Kidney epithelial cell (primary cell): Measurements from ENCODE around the gene MANEA. TPM values are rescaled to one million over a fixed set of nuclear protein-coding genes. Genes with fewer than 3 reads are reported as not detected.

Source experiments
- DNase-seq: peaks from one replicate; pipeline ENCODE4 v3.0.0-alpha.2; 2010; ENCODE audit warnings: low read depth
- H3K27me3 ChIP-seq: 2 replicates; pipeline ENCODE4 v1.6.0; 2011; ENCODE audit warnings: low read length; ENCODE audit not compliant: control insufficient read depth, insufficient read depth
- H3K36me3 ChIP-seq: 2 replicates; pipeline ENCODE4 v1.5.1; 2011; ENCODE audit warnings: low read length; ENCODE audit not compliant: control insufficient read depth, insufficient read depth
- H3K4me3 ChIP-seq: 2 replicates; pipeline ENCODE4 v1.5.1; 2011; ENCODE audit warnings: low read depth, mild to moderate bottlenecking, control low read depth, low read length
- total RNA-seq: library from RNA; depleted of rRNA; stranded (reverse); fragments of >200 nt; gene quantifications from 2 replicates; pipeline ENCODE4 v1.2.3, GENCODE V29; 2015
- TF ChIP-seq, protein P1 (sequence below): IDR thresholded peaks from 2 replicates; pipeline ENCODE4 v1.5.1; 2011; ENCODE audit warnings: mild to moderate bottlenecking, moderate library complexity, low read length, control low read depth, inconsistent platforms; ENCODE audit not compliant: insufficient read depth, poor library complexity, severe bottlenecking

Gene MANEA
- total RNA-seq, 1 donor from 2014 or later, result 9.0 TPM

DNA sequence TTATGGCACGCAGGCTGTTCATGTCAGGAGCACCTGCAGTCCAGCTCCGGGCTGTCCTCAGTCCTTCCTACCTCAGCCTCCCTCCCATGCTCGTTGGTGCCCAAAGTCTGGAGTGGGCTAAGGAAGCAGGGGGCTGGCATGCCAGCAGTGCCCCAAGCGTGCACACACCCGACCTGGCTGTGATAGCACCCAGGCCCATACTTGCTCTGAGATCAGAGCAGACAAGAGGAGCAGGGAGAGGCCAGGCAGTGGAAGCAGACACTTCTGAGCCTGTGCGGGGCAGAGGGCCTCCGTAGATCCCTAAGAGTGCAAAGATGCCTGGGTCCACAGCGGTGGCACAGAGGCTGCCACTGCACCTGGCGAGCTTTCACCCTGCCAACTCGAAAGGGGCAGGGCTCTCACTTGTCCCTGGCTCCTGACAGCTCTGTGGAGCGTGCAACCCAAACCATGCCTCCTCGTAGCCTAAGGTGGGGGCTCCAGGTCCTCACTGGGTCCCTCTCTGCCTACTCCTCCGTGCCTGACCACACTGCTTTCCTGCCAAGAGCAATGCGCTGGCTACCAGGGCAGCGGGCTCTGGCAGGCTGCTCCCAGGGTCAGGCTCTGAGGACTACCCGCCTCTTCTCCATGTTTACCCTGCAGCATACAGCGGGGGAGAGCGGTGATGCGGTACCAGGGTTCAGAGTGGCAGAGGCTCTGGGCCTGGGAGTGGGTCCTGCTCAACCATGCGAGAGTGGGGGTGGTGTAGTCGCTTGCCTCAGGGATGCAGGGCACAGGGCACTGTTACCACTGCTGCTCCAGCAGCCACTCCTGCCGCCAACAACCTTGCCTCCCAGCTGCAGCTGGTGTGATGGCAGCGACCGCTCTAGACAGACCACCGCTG is 59.5 kb downstream of the MANEA start:
- Histone ChIP-seq H3K36me3 (no peaks in the 10 kb centered on the region), H3K27me3 (no peaks in the 10 kb centered on the region), H3K4me3 (no peak overlapping the region)
- TF ChIP-seq, protein P1, sequence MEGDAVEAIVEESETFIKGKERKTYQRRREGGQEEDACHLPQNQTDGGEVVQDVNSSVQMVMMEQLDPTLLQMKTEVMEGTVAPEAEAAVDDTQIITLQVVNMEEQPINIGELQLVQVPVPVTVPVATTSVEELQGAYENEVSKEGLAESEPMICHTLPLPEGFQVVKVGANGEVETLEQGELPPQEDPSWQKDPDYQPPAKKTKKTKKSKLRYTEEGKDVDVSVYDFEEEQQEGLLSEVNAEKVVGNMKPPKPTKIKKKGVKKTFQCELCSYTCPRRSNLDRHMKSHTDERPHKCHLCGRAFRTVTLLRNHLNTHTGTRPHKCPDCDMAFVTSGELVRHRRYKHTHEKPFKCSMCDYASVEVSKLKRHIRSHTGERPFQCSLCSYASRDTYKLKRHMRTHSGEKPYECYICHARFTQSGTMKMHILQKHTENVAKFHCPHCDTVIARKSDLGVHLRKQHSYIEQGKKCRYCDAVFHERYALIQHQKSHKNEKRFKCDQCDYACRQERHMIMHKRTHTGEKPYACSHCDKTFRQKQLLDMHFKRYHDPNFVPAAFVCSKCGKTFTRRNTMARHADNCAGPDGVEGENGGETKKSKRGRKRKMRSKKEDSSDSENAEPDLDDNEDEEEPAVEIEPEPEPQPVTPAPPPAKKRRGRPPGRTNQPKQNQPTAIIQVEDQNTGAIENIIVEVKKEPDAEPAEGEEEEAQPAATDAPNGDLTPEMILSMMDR, result no peak
- DNase-seq, result no peak

DNA sequence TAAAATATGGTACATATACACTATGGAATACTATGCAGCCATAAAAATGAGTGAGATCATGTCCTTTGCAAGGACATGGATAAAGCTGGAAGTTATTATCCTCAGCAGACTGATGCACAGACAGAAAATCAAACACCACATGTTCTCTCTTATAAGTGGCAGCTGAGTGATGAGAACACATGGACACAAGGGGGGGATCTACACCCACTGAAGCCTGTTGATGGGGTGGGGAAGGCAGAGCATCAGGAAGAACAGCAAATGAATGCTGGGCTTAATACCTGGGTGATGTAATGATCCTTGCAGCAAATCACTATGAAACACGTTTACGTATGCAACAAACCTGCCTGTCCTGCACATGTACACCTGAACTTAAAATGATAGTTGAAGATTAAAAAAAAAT is 71.3 kb downstream of the MANEA start:
- no peaks in the 10 kb centered on the region for H3K36me3 ChIP-seq

DNA sequence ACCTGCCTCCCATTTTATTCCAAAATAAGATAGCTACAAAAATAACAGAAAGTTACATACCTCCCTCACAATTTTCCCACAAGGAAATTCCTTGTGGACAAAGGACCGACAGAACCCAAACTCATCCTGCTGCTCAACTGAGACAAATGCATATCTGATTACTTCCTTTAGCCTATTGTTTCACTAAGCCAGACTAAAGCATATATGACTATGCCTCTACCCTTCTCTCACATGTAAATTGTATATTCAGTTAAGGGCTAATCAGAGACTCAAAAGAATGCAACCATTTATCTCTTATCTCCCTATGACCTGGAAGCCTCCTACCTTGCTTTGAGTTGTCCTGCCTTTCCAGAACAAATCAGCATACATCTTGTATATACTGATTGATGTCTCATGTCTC is 72.1 kb downstream of the MANEA start:
- DNase-seq, result no peak
- Histone ChIP-seq H3K27me3 (no peaks in the 10 kb centered on the region), H3K4me3 (no peak overlapping the region), H3K36me3 (no peaks in the 10 kb centered on the region)
- TF ChIP-seq, protein P1, result no peak

More for the DNA sequence above, 71.3 kb downstream of the MANEA start:
- no peak for DNase-seq
- Histone ChIP-seq H3K27me3 (no peaks in the 10 kb centered on the region), H3K4me3 (no peak overlapping the region)
- TF ChIP-seq, protein P1, result no peak

DNA sequence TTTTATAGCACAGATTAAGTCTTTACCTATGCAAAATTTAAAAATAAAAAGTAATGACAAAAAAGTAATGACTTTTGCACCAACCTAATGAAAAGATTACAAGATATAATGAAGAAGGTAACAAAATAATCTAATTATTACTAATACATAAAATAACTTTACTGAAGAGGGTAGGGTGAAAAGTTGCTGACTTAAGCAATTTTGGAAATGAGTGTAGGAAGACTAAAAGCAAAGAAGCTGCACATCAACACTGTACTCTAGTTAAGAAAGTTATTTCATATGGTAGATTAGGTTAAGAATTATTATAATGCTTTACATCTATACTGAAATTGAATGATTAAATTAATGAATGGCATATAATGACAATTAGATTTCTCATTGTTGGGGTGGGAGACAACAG is 76.8 kb downstream of the MANEA start:
- no peak overlapping the region for H3K4me3 ChIP-seq
- TF ChIP-seq, protein P1, result no peak

DNA sequence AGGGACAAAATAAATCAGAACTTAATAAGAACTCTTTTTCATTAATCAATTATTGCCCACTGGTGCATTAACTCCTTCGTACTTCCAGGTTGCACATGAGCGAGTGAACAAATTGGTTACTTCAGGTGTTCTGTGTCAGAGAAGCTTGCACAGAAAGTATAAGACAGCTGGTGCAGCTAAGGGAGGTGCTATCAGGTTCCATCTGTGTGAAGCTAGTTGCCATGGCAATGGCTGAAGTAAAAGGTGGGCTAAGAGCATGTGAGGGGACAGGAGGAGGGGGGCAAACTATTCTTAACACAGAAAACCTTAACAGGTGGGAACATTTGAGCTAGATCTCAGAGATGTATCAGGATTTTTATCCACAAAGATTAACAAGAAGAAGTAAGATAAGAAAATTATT is 81.6 kb downstream of the MANEA start:
- no peaks in the 10 kb centered on the region for H3K36me3 ChIP-seq
- DNase-seq, result no peak
- no peak overlapping the region for H3K4me3 ChIP-seq
- TF ChIP-seq, protein P1, result no peak
- H3K27me3 ChIP-seq, result no peaks in the 10 kb centered on the region

More for the DNA sequence above, 76.8 kb downstream of the MANEA start:
- Histone ChIP-seq H3K27me3 (no peaks in the 10 kb centered on the region), H3K36me3 (no peaks in the 10 kb centered on the region)
- DNase-seq, result no peak
